Stimulated activated CD8-positive, alpha-beta memory T cell treated with anti-CD3 and anti-CD28 coated beads, Interleukin-12 subunit alpha, Interleukin-12 subunit beta, amount 100 ng/mL, for 24 hours (primary cell): Measurements from ENCODE around the gene ARL17A.
"Not testable (repeated sequence)": the region's sequence is repeated elsewhere in the genome, so short reads cannot be mapped to it uniquely, and the experiment has no call there.

Experiments used
- DNase-seq: peaks from one replicate; pipeline ENCODE4 v3.0.0-alpha.2; 2020; ENCODE audit errors: extremely low read depth

ARL17A gene

GRCh38 chr17:46548607-46549006 is 30.9 kb downstream of the ARL17A start:
- not testable (repeated sequence) for DNase-seq

DNA sequence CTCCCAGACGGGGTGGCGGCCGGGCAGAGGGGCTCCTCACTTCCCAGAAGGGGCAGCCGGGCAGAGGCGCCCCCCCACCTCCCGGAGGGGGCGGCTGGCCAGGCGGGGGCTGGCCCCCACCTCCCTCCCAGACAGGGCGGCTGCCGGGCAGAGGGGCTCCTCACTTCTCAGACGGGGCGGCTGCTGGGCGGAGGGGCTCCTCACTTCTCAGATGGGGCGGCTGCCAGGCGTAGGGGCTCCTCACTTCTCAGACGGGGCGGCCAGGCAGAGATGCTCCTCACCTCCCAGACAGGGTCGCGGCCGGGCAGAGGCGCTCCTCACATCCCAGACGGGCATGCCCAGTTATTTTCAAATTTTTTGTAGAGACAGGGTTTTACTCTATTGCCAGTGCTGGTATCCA is 44.8 kb downstream of the ARL17A start:
- not testable (repeated sequence) for DNase-seq

- not testable (repeated sequence) for DNase-seq
These were observed 67.3 kb downstream of the ARL17A start, which contains the start of gene LRRC37A2 for GRCh38 chr17:46512168-46512567. TSS of gene LRRC37A2 (plus strand) at chr17:46512468. CDS start at chr17:46512713, 245 bp downstream.

DNA sequence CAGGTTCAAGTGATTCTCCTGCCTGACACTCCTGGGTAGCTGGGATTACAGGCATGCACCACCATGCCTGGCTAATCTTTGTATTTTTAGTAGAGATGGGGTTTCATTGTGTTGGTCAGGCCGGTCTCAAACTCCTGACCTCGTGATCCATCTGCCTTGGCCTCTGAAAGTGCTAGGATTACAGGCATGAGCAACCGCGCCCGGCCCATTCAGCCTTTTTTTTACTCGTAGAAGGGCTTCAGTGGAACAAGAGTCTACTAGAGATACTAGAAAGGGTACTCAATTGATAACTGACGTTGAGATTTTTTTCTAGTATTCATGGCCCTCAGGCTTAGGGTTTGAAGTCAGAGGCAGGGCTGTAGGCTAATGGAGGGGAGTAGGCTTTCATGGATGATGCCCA is 73.6 kb downstream of the ARL17A start:
- DNase-seq, result not testable (repeated sequence)

GRCh38 chr17:46499437-46500139 is 79.9 kb downstream of the ARL17A start:
- DNase-seq, result not testable (repeated sequence)

- not testable (repeated sequence) for DNase-seq
These were observed 87.5 kb downstream of the ARL17A start for GRCh38 chr17:46492021-46492420.

GRCh38 chr17:46481310-46481709 is 98.2 kb downstream of the ARL17A start:
- not testable (repeated sequence) for DNase-seq

DNA sequence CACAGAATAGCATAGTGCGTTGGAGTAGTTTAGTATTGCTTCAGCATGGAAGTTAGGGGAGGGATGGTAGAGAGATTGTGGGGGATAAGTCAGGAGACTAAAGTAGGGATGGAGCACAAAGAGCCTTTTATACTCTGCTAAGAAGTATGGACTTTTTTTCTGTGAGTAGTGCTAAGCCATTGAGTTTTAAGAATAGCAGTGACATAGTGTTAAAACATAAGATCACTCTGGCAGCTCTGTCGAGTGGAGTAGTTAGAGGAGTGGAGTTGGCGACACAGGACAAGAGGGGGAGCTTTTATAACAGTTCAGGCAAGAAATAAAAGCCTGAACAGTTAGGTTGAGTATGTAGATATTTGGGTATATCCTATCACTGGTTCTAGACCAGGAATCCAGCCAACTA is 100.7 kb downstream of the ARL17A start:
- DNase-seq, result not testable (repeated sequence)

- not testable (repeated sequence) for DNase-seq
These were observed 103.9 kb downstream of the ARL17A start for GRCh38 chr17:46475583-46475982.

DNA sequence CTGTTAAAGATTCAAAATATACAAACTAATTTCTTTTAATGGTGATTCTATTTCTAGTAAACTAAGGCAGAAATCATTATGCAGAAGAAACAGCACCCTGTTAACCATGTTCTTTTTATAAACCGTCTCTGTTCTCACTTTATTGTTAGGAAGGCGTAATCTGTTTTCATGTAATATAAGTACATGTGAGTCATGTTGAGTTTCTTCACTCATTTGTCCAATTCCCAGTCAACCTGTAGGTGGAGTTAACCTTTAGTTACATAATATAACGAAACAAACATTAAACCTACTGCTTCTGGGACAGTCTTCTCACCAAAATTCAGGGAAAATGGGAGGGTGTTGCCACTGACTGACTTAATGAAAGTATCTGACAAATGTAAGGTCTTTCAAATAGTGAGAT is 105.0 kb downstream of the ARL17A start:
- not testable (repeated sequence) for DNase-seq

- not testable (repeated sequence) for DNase-seq
These were observed 111.9 kb downstream of the ARL17A start for GRCh38 chr17:46467618-46468017.
